OCI-LY1 (cell line): Measurements from ENCODE around the gene EXOSC10.

Source experiments
- CTCF ChIP-seq: fragments of 200-600 bp; sonication (generic), shearing (Covaris generic); IDR thresholded peaks from 2 replicates; pipeline ENCODE4 v1.5.1; 2017; ENCODE audit warnings: mild to moderate bottlenecking, antibody characterized with exemption, low read length, moderate library complexity, mixed read lengths
- EZH2 ChIP-seq: fragments of 200-600 bp; sonication (generic), shearing (Covaris generic); IDR thresholded peaks from 2 replicates; pipeline ENCODE4 v1.8.0; 2017; ENCODE audit warnings: borderline replicate concordance, mixed run types, mild to moderate bottlenecking, antibody characterized with exemption, low read length, moderate library complexity, mixed read lengths

DNA sequence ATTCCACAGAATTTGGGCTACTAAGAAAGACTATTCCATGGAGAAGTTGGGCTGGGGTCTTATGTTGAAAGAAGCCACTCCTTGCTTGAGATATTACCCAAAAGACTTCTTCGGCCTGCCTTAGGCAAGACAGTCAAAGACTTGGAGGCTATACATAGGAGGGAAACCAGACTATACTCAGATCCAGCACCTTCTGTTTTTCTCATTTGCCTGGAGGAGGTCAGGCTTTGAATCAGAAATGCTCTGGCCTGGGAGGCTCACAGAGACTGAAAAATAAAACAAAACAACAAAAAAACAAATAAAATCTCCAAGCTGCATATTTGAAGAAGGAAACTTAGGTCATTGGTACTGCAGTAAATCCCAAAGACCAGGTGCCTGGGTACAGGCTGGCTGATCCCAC is 38.4 kb upstream of the EXOSC10 start:
- TF ChIP-seq CTCF, result no peak
- TF ChIP-seq EZH2, result no peak
